HG03103 (cell line): Measurements from ENCODE around the gene OPTC.

ENCODE experiments used
- ATAC-seq: cut with Tn5 transposase; IDR thresholded peaks from one replicate; pipeline ENCODE4 v1.9.1; 2021; ENCODE audit warnings: low read depth; ENCODE audit not compliant: unreplicated experiment

OPTC gene

GRCh38 chr1:203490607-203491006 is 3.3 kb upstream of the OPTC start:
- no peak for ATAC-seq

- ATAC-seq = no peak
Measured at GRCh38 chr1:203491664-203492063, 2.3 kb upstream of the OPTC start.

GRCh38 chr1:203492082-203492747 is 1.7 kb upstream of the OPTC start:
- no peak for ATAC-seq

GRCh38 chr1:203492748-203493130 is 1.2 kb upstream of the OPTC start:
- no peak for ATAC-seq

- no peak for ATAC-seq
Measured at GRCh38 chr1:203495845-203496244, 1.9 kb downstream of the OPTC start.

GRCh38 chr1:203497269-203497777 is 3.4 kb downstream of the OPTC start:
- no peak for ATAC-seq

GRCh38 chr1:203499643-203500278 is 5.8 kb downstream of the OPTC start:
- no peak for ATAC-seq

GRCh38 chr1:203500279-203500678 is 6.3 kb downstream of the OPTC start:
- ATAC-seq = no peak

GRCh38 chr1:203503836-203504235 is 9.9 kb downstream of the OPTC start:
- ATAC-seq = no peak

- ATAC-seq = no peak
Measured at GRCh38 chr1:203504400-203505250, 10.7 kb downstream of the OPTC start.

- ATAC-seq = no peak
Measured at GRCh38 chr1:203505526-203506204, 11.7 kb downstream of the OPTC start.

GRCh38 chr1:203506858-203507626 is 13.1 kb downstream of the OPTC start:
- ATAC-seq = no peak

GRCh38 chr1:203507759-203508158 is 13.8 kb downstream of the OPTC start:
- no peak for ATAC-seq

GRCh38 chr1:203508463-203509073 is 14.6 kb downstream of the OPTC start:
- ATAC-seq = no peak

GRCh38 chr1:203509135-203509534 is 15.2 kb downstream of the OPTC start:
- ATAC-seq = no peak

- no peak for ATAC-seq
Measured at GRCh38 chr1:203511513-203511912, 17.6 kb downstream of the OPTC start.

- no peak for ATAC-seq
Measured at GRCh38 chr1:203511930-203512329, 18.0 kb downstream of the OPTC start.

GRCh38 chr1:203512517-203512847 is 18.5 kb downstream of the OPTC start:
- ATAC-seq = no peak

GRCh38 chr1:203512848-203513584 is 19.1 kb downstream of the OPTC start:
- ATAC-seq = no peak
